ENCODE results near the gene ARID1A. TPM values are rescaled to one million over a fixed set of nuclear protein-coding genes. Genes with fewer than 3 reads are reported as not detected.

ARID1A gene
- total and polyA plus RNA-seq, 9 of the 15 experiments (the other 6 are each of a cell fraction or from before 2014, with no cell fraction given): 8.3 to 88.3 (median 22.5) TPM

GRCh38 chr1:26686795-26687194 lies 9.0 kb upstream of the ARID1A start (continued):
- TF ChIP-seq BRF2 (IDR thresholded peaks at IDR 0.05; ENCODE audit: borderline replicate concordance, insufficient read depth, insufficient read length) (no peak), NCOA6 (IDR thresholded peaks at IDR 0.05) (0 out of 2 replicates have a peak, but pooled peaks have one; percentile 46), POLR3A (IDR thresholded peaks at IDR 0.05; ENCODE audit: borderline replicate concordance, extremely low read depth, insufficient read depth, insufficient read length) (no peak), RBM25 (IDR thresholded peaks at IDR 0.05; ENCODE audit: low read depth, low read length, severe bottlenecking) (peak; percentile 37), BRD9 (IDR thresholded peaks at IDR 0.05; ENCODE audit: low read depth, partially characterized antibody) (peak; percentile 96), HMBOX1 (IDR thresholded peaks at IDR 0.05) (no peak), RAD51 (IDR thresholded peaks at IDR 0.05; ENCODE audit: borderline replicate concordance, low read depth) (no peak), ZNF175 (CRISPR knock-in tag; IDR thresholded peaks at IDR 0.05; ENCODE audit: low read depth) (0 out of 2 replicates have a peak, but pooled peaks have one; percentile 48), ZNF511 (CRISPR knock-in tag; IDR thresholded peaks at IDR 0.05) (no peak), BCL6 (CRISPR knock-in tag; IDR thresholded peaks at IDR 0.05) (no peak), E2F4 (CRISPR knock-in tag; IDR thresholded peaks at IDR 0.05; ENCODE audit: low read depth) (no peak), MAZ (CRISPR knock-in tag; conservative IDR thresholded peaks at IDR 0.05 in 1 of 2, IDR thresholded peaks at IDR 0.05 in 1 of 2) (0 out of 4 replicates have a peak, but pooled peaks of 1 of the 2 experiments have one; percentile 51), ZFPM2 (CRISPR knock-in tag; IDR thresholded peaks at IDR 0.05) (no peak), EZH2 (IDR thresholded peaks at IDR 0.05; ENCODE audit: borderline replicate concordance, low read depth, low read length) (no peak), MBD2 (IDR thresholded peaks at IDR 0.05; ENCODE audit: borderline replicate concordance, low read depth) (no peak), ZMIZ1 (IDR thresholded peaks at IDR 0.05; ENCODE audit: low read depth in 2 of 2, low read length in 2 of 2) (no peak), ZKSCAN1 (IDR thresholded peaks at IDR 0.05; ENCODE audit: low read depth, low read length) (no peak)

Data from K562 (cell line).